GM18520 (cell line): ENCODE results near the gene TUBB.
A peak's percentile ranks its signal among the peaks of the same experiment; 100 is the strongest.

ENCODE experiments used
- ATAC-seq: cut with Tn5 transposase; IDR thresholded peaks from one replicate; pipeline ENCODE4 v1.9.1; 2021; ENCODE audit not compliant: unreplicated experiment

The TUBB gene

DNA sequence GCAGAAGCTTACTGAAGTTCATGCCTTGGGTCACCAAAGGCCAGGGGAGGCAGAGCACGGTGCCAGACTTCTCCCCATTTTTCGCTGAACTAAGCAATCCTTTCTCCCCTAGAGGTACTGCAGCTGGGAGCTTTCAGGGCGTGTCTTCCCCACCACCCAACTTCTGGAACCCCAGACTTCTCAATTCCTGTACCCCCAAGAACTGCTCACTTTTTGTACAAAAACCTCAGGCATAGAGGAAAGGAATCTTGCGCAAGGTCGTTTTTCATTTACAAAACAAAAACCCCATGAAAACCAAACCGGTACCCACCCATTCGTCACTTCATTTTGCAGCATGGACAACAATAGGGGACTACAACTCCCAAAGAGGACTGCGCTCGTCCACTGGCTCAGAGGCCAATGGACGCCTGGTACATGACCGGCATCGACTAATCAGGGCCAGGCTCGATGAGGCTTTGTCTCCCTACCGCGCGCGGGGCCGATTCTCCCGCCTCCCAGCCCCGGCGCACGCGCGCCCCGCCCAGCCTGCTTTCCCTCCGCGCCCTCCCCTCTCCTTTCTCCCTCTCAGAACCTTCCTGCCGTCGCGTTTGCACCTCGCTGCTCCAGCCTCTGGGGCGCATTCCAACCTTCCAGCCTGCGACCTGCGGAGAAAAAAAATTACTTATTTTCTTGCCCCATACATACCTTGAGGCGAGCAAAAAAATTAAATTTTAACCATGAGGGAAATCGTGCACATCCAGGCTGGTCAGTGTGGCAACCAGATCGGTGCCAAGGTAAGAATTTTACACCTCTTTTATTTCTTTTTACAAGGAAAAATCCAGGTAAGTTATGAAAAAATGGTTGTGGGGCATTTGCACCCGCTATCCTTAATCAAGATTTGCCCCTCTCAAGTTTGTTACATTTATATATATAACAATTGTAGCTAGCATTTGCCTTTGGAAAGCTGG is at the start of gene TUBB:
Gene TUBB, plus strand, starts transcription at position 562 of the 947 bp plus-strand sequence. Its CDS starts 155 bp downstream, at position 717.
- peak; percentile 36 for ATAC-seq

DNA sequence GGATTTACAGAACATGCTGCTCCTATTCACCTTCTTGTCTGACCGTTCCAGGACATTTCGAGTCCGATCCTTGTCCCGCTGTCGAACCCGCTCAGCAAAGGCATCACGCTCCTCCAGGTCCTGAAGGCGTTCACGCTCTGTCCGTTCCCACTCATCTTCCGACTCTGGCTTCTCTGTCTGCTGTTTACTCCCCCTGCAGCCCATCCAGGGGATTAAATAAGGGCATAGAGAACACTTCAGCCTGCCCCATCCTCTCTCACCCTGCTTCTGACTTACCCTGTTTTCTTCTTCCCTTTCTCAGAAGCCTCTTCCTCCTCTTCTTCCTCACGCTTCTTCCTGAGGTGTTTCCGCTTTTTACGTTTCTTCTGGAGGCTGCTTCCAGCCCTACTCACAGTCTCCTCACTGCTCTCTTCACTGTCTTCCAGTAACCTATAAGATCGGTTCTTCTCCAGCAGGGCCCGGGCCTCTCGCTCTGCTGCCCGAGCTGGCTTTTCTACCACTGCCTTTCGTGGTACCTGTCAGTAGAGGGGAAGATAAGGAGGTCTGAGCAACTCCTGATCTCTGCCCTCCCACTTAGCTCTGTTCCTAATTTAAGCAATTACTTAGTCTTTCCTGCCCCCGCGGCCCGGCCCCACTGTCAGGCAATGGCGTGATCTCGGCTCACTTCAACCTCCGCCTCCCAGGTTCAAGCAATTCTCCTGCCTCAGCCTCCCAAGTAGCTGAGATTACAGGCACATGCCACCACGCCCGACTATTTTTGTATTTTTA is 49.2 kb upstream of the TUBB start:
- no peak for ATAC-seq

DNA sequence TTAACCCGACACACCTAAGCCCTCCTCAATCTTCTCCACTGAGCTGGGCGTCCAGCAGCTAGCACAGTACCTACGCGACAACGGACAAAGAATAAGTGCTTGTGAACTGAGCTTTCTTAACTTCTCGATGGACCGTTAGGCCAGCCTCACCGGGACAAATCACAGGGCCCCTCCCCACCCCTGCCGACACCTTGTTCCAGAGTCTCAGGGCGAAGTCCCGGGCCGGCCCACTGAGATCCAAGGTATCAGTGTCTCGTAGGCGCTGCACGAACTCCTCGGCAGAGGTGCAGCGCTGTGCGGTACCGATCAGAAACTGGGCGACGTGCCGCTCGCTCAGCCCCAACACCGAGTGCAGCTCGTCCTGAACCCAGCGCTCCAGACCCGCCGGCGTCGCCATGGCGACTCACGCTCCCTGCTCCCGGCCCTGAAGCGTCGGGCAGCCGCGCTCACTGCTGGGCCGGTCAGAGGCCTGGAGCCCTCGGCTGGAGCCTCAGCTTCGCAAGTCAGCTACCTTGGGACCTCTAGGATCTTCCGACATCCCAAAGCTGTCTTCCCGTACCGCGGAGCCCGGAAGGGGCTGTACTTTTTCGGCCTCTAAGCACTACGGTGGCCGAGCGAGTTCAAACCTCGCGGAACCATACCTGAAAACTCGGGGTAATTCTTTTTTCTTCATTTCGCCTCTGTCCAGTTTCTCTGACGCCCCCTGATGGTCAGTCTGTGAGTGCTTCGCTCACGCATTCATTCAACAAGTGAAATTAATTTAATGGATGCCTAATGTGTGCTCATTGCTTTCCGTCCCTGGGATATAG is 47.5 kb upstream of the TUBB start, which contains the start of gene DHX16:
Gene DHX16, minus strand, starts transcription at position 562 of the 809 bp plus-strand sequence. Its CDS starts 165 bp downstream, at position 397.
- ATAC-seq: peak; percentile 69

DNA sequence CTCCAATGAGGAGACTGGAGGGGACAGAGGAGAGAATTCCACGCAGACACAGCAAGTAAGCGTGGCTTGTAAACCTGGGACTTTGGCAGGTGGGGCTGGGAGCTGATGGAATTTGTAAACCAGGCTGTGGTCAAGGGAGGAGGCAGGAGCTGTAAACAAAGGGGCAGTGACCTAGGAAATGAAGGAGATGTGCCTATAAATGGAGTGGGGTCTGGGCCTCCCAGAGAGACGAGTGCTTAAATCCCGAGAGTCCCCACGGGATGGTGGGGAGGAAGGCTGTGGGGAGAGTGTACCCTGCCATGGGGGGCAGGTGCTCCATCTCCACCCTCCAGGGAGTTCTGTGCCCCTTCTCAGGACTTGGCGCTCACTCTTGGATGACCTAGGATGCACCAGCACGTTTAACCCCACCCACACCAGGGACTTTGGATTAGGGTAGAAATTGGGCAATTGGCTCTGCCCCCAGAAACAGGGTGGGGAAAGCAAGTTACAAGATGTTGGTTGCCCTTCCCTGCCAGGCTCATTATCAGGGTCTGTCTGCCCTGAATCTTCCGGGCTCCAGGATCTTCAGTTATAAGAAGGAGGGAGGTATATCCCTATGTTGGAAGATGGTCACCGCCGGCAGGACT is 43.4 kb upstream of the TUBB start:
- ATAC-seq: no peak

GRCh38 chr6:30678964-30679726 is 41.0 kb upstream of the TUBB start:
- peak; percentile 54 for ATAC-seq

DNA sequence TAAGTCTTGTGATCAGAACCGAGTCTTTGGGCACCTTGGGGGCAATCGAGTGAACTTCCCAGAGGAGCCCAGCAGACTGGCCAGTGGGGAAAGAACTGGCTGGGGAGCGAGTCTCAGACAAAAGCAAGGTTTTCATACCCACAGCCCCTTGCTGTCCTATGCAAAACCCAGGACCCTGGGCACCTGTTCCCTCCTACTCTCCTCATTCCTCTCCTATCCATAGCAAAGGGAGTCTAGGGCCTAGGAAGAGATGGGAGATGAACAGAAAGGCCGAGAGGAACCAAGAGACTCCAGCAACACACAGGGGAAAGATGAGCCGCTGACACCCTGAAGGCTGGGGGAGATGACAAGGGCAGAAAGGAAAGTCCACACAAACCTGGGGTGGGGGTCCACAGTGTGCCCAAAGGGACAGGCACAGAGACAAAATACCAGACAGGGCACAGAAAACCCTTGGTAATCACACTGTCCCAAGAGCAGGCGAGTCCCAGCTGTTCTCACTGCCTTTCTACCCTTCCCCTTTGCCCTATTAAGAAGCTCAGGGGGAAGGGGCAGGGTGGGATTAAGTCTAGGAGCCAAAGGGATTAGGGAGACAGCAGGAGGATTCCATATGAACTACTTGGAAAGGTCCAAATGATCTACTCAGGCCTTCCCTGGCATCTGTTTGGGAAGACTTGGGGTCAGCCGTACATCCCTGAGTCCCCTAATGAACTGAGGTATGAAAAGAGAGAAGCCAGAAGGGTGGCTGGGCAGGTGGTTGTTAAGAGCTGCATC is 40.2 kb upstream of the TUBB start:
- ATAC-seq: no peak

GRCh38 chr6:30681766-30682142 is 38.4 kb upstream of the TUBB start:
- ATAC-seq: no peak

- ATAC-seq: peak; percentile 22
Measured at GRCh38 chr6:30682143-30683117, 37.7 kb upstream of the TUBB start.

DNA sequence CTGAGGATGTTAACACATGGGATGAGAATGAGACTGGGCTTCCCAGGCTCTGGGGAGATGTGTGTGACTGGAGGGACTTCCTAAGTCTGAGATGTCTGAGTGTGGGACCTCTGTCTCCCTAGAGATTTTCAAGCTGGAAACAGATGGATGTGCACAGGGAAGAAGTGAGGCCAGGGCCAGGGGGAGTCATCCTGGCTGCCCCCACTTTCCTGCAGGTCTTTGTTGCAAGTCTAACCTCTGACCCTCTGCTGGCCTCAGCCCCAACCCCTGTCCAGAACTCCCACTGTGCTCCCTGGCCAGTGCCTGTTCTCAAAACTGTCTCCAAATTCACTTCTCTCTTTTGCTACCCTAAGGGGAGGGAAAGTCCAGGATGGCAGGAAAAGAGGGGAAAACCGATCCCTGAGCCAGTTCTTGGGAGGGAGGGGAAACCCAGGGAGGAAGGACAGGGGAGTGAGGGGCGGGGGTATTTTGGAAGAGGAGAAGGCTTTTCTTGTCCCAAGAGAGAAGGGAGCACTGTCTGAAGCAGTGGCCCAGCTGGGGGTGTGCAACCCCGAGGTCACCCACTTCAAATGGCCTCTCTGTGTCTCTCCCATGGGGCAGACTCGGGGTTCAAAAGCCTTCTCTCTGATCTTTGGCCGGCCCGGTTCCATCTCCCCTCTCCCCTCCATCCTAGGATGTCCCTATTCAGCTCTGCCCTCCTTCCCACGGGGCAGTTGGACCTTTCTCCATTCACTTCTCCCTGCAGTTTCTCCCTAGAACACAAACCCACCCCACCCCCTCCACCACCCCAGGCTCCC is 36.8 kb upstream of the TUBB start:
- no peak for ATAC-seq

DNA sequence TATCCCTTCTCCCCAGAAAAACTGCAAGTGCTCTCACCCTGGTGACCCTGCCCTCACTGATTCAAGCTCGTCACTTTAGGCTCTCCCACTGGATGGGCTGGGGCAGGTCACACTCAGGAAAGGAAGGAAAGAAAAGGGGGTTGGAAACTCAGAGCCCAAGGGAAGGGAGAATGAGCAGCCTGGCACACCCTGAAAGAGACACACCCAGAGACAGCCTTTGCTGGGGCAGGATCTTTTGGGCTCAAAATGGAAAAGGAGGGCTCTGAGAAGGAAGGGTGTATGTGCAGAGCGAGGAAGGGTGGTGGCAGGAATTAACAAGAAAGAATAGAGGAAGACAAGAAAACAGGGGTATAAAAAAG is 36.2 kb upstream of the TUBB start:
- no peak for ATAC-seq

- no peak for ATAC-seq
Measured at GRCh38 chr6:30684386-30685156, 35.6 kb upstream of the TUBB start.

- no peak for ATAC-seq
Measured at GRCh38 chr6:30685157-30686008, 34.8 kb upstream of the TUBB start.

DNA sequence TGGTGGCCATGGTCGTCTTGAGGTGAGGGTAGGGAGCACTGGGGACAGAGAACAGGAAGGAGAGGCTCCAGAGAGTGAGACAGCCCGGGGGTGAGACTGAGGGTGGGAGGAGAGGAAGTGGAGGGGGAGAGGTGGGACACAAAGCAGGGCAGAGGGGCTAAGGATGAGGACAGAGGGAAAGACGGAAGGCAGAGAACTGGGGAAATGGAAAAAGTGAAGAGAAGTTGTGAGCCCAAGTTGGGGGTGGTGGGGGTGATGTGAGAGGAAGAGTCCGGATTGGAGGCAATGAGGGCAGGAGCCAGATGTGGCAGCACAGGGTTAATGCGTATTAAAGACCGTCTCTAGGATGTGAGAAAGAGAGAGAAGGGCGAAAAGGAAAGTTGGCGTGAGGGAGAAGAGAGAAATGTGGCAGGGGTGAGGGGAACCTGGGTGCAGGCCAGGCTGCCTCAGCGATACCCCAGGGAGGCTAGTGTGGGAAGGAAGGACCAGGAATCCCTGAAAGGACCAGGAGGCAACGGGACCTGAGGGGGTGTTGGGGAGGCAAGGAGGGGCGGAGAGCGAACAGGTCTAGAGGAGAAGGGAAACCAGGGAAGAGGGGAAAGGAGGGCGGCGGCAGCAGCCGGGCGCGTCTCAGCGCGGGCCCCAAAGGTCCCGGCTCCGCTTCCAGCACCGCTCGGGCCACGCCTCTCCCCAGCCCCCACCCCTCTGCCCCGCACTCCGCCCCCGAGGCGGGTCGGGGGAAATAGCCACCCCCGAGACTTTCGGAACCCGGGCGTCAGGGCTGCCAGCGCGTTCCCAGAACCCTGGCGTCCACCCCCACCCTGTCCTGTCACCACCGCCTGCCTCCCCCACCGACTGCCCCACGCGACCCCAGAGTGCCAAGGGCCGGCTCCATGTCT is 33.9 kb upstream of the TUBB start, which contains the start of gene PPP1R18:
Gene PPP1R18, minus strand, starts transcription at position 637 of the 899 bp plus-strand sequence. Its CDS starts 627 bp downstream, at position 10.
- no peak for ATAC-seq

DNA sequence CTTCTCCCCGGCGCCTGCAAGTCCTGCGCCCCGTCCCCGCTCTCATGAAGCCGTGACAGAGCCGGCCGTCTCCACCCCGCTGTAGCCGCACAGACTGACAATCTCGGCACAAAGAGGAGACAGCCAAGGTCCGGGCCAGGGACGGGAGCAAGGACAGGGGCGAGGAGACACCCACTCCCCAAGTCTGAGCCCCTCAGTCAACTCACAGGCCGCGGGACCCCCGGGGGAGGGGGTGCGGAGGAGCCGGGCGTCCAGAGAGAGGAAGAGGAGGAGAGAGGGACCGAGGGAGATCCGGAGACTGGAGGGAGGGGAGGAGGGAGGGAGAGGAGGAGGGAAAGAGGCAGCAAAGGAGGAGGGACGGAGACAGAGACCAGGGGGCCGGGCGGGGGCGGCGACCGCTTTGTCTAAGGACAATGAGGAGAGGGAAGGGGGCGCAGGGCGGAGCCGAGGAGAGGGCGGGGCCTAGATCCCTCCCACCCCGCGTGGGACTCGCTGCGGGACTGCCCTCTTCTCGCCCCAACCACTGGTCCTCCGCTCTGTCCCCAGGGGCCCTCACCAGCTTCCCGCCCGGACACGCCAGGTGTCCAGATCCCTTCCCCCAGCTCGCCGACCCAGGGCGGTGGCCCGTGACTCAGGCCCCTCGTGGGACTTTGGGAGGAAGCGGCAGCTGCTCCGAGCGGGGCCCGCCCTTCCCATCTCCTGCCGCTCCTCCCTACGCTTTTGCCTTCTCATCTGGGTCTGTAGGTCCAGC is 33.1 kb upstream of the TUBB start:
- peak; percentile 42 for ATAC-seq
